Lower leg skin (tissue), 4 donors: ENCODE data around the gene MATN1. TPM values are rescaled to one million over a fixed set of nuclear protein-coding genes. Genes with fewer than 3 reads are reported as not detected.

Source experiments
- DNase-seq, 2 donors: peaks; one replicate each; pipeline ENCODE4 v3.0.0-alpha.2; 2019; ENCODE audit warnings: low spot score in 2 of 2
- H3K4me3 ChIP-seq: fragments of 200-600 bp; sonication (generic); 2 replicates; pipeline ENCODE4 v1.5.1; 2017; ENCODE audit warnings: mild to moderate bottlenecking, low read depth; ENCODE audit not compliant: poor library complexity, severe bottlenecking
- POLR2A ChIP-seq, 2 donors: fragments of 450-650 bp; IDR thresholded peaks; one replicate each; pipeline ENCODE4 v1.6.1; 2016 to 2017; ENCODE audit warnings: antibody characterized with exemption in 2 of 2, mild to moderate bottlenecking in 1 of 2, moderate library complexity in 1 of 2
- WGBS, 2 donors: methylation state at CpG; one replicate each; pipeline ENCODE4 v1.1.5; 2018; 5-methylcytosine and 5-hydroxymethylcytosine counted together
- intact Hi-C: fragments of 100-400 bp; cut with DNase I; formaldehyde crosslinking; loops from one replicate; pipeline ENCODE4 v1.15.0; 2023; ENCODE audit warnings: low total_unique reads
- total RNA-seq, 4 donors: library from RNA; depleted of rRNA; stranded (reverse); fragments of >200 nt; gene quantifications; one replicate each; pipeline ENCODE4 v1.1.0, GENCODE V29; 2016
- TF ChIP-seq, protein P1 (sequence below), 3 donors: fragments of 450-650 bp; IDR thresholded peaks; one replicate each; pipeline ENCODE4 v1.5.1; 2016; ENCODE audit warnings: antibody characterized with exemption in 3 of 3, mild to moderate bottlenecking in 3 of 3, moderate library complexity in 2 of 3

Gene MATN1
- total RNA-seq, 4 donors from 2014 or later, result not detected

DNA sequence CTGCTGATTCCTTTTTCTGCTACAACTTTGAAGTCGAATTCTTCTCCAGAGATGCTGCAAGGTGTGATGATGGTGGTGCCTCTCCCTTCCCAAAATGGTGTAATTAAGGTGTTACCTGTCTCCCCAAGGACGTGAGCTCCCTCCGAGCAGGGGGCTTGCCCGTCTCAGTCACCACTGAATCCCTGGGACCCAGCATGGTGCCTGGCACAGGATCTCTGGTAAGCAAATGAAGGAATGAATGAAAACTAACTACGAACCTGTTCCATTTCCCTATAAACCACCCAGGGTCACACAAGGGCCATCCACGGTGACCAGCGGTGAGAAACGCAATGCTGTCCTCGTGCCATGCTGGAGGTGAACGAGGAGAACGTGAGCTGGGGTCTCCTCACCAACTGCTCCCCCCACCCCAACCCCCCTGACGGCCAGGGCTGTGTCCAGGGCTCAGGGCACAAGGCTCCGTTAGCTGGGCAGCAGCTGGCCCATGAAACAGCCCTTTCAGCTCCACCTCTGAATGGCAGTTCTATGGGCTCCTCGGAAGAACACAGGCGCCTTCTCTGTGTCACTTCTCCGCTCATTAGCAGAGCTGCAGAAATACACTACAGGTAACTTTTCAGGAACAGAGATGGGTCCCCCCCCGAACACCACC, 2.2 kb upstream of the MATN1 start:
- intact Hi-C loops, result loop anchor here (5.0 kb wide), 1 partner anchor 757 kb away; no protein-coding TSS in a partner anchor
- H3K4me3 ChIP-seq, result no peak overlapping the region
- TF ChIP-seq, protein P1, sequence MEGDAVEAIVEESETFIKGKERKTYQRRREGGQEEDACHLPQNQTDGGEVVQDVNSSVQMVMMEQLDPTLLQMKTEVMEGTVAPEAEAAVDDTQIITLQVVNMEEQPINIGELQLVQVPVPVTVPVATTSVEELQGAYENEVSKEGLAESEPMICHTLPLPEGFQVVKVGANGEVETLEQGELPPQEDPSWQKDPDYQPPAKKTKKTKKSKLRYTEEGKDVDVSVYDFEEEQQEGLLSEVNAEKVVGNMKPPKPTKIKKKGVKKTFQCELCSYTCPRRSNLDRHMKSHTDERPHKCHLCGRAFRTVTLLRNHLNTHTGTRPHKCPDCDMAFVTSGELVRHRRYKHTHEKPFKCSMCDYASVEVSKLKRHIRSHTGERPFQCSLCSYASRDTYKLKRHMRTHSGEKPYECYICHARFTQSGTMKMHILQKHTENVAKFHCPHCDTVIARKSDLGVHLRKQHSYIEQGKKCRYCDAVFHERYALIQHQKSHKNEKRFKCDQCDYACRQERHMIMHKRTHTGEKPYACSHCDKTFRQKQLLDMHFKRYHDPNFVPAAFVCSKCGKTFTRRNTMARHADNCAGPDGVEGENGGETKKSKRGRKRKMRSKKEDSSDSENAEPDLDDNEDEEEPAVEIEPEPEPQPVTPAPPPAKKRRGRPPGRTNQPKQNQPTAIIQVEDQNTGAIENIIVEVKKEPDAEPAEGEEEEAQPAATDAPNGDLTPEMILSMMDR (IDR thresholded peaks at IDR 0.05), result no peak
- no peak for TF ChIP-seq POLR2A (IDR thresholded peaks at IDR 0.05)
- no peak for DNase-seq
- 86 to 87% methylated on average over 17 of the region's 17 CpGs for WGBS, 2 donors

DNA sequence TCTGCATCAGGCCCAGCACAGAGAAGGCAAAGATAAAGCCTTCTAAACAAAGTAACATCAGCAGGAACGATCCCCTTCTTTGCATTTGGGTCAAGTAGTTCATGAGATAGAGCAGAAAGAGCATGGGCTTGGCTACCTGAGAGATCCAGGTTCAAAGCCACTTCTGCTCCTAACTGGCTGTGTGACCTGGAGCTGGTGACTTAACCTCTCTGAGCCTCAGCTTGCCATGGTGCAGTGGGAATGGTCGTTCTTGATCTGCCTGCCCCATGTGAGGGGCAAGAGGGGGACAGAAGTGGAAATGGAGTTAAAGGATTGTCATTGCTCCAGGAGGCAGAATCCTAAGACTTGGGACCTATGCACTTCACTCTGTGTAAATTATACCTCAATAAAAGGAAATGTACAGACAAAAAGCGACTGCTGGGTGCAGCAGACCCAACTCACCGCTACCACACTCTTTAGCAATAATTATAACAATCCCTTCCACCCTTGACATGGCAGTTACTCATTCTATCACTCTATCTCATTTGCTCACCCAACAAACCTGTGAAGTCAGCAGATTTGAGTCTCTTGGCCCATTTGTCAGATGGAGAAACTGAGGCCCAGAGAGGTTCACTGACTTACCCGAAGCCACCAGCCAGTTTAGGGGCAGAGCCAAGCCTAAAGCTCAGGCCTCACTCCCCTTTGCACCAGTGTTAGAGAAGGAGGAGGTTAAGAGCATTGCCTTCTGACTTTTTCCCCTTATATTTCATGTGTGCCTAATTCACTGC, 1.5 kb upstream of the MATN1 start:
- 95 to 97% methylated on average over 5 of the region's 5 CpGs for WGBS, 2 donors
- intact Hi-C loops, result loop anchor here (5.0 kb wide), 2 partner anchors 187 to 757 kb away; no protein-coding TSS in a partner anchor
- H3K4me3 ChIP-seq, result no peak overlapping the region
- TF ChIP-seq, protein P1 (IDR thresholded peaks at IDR 0.05), result no peak
- TF ChIP-seq POLR2A (IDR thresholded peaks at IDR 0.05), result no peak
- DNase-seq, result no peak

DNA sequence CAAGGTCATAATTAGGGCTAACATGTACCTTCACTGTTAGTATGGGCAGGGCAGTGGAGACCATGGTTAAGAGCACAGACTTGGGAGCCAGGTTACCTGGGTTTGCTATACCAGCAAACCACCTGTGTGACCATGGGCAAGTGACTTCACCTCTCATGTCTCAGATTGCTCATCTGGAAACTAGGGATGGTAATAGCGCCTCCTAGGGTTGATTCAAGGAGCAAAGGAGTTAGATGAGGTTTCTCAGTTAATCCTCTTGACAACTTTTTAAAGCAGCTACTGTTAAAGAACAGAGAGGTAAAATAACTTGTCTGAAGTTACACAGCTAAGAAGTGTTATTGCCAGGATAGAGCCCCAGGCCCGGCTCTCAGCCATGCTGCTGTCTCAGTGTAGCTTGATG, 790 bp upstream of the MATN1 start:
- no peak for TF ChIP-seq POLR2A (IDR thresholded peaks at IDR 0.05)
- TF ChIP-seq, protein P1 (IDR thresholded peaks at IDR 0.05), result no peak
- no peak overlapping the region for H3K4me3 ChIP-seq
- 91 to 96% methylated on average over 2 of the region's 2 CpGs for WGBS, 2 donors
- intact Hi-C loops, result loop anchor here (5.0 kb wide), 1 partner anchor 188 kb away; no protein-coding TSS in a partner anchor
- no peak for DNase-seq

DNA sequence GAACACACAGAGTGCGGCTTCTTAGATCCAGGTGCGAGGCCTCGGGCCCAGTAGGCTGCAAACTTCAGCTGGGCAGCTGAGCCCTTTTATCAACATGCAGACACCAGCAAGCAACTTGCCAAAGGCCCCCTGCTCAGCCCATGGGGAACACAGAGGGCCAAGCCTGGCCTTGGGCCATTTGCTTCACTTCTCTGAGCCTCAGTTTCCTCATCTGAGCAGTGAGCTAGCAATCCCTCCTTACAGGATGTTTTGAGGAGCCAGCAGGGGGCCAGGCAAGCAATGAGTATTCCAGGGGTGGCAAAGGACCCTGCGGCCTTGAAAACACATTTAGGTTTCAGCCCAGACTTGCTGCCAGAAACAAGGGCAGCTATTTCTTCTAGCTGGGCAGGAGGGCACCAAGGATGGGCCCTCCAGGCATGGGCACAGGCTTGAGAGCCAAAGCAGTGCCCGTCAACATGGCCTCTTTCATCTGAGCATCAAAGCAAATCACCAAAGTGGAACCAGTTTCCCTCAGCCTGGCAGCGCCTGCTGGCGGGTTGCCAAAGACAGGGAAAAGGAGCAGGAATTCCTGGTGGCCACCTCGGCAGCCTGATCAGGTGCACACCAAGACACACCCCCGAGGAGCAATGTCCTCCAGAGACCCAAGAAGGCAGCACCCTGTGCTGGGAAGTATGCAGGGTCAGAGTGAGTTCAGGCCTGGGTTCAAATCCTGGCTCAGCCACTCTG, 1.4 kb downstream of the MATN1 start:
- TF ChIP-seq, protein P1 (IDR thresholded peaks at IDR 0.05), result no peak
- TF ChIP-seq POLR2A (IDR thresholded peaks at IDR 0.05), result no peak
- H3K4me3 ChIP-seq, result no peak overlapping the region
- WGBS, 2 donors, result 62 to 76% methylated on average over 9 of the region's 9 CpGs
- DNase-seq, result no peak
- intact Hi-C loops, result loop anchor here (2.0 to 5.0 kb wide), 2 partner anchors 59 to 190 kb away; no protein-coding TSS in a partner anchor

DNA sequence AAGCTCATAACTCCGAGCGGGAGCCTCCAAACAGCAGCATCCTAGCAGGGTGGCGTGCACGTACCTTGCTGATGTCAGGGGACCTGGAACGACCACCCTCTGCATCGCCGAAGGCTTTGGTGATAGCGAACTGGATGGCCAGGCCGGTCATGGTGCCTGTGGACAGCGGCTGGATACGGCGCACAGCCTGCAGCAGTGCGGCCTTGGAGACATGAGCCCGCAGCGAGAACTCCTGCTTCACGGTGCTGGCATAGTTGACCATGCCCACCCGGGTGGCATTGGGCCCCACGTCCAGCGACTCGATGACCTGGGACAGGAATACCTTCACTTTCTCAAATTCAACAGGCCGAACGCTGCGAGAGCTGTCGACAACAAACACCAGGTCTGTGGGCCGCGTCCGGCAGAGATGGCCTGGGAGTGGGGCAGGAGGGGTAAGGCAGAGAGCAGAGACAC, 2.0 kb downstream of the MATN1 start:
- DNase-seq, result no peak
- 96 to 99% methylated on average over 19 to 26 of the region's 27 CpGs for WGBS, 2 donors
- intact Hi-C loops, result loop anchor here (2.0 to 5.0 kb wide), 2 partner anchors 59 to 191 kb away; no protein-coding TSS in a partner anchor
- H3K4me3 ChIP-seq, result no peak overlapping the region
- TF ChIP-seq POLR2A (IDR thresholded peaks at IDR 0.05), result no peak
- TF ChIP-seq, protein P1 (IDR thresholded peaks at IDR 0.05), result no peak
